Liver (tissue), 9 donors: ENCODE results near the gene DCC. TPM values are rescaled to one million over a fixed set of nuclear protein-coding genes. Genes with fewer than 3 reads are reported as not detected.

Experiments used
- DNase-seq: peaks from one replicate; pipeline ENCODE4 v3.0.0-alpha.2; 2017; ENCODE audit warnings: low spot score
- H3K27ac ChIP-seq, 2 donors: one replicate each; pipeline ENCODE4 v1.7.0; 2013; ENCODE audit warnings: inconsistent platforms in 2 of 2, low read length in 2 of 2, control low read depth in 1 of 2, low read depth in 1 of 2, mild to moderate bottlenecking in 1 of 2
- H3K27me3 ChIP-seq, 4 donors: one replicate each; pipeline versions ENCODE4 v1.6.1 to v1.7.0; 2013; ENCODE audit warnings: low read length in 3 of 4, inconsistent platforms in 1 of 4, mild to moderate bottlenecking in 1 of 4, moderate library complexity in 1 of 4; ENCODE audit not compliant: control insufficient read depth in 4 of 4, insufficient read depth in 4 of 4
- H3K36me3 ChIP-seq, 4 donors: one replicate each; pipeline versions ENCODE4 v1.6.1 to v1.7.0; 2013; ENCODE audit warnings: low read length in 3 of 4, mild to moderate bottlenecking in 3 of 4, low read depth in 1 of 4, moderate library complexity in 1 of 4; ENCODE audit not compliant: control insufficient read depth in 4 of 4, insufficient read depth in 3 of 4
- H3K4me1 ChIP-seq, 4 donors: one replicate each; pipeline versions ENCODE4 v1.6.1 to v1.7.0; 2013; ENCODE audit warnings: low read length in 3 of 4, mild to moderate bottlenecking in 3 of 4, moderate library complexity in 1 of 4; ENCODE audit not compliant: control insufficient read depth in 4 of 4, insufficient read depth in 4 of 4
- H3K4me3 ChIP-seq, 3 donors: one replicate each; pipeline versions ENCODE4 v1.6.1 to v1.7.0; 2013; ENCODE audit warnings: low read length in 3 of 3, control low read depth in 1 of 3, low read depth in 1 of 3, mild to moderate bottlenecking in 1 of 3
- H3K9ac ChIP-seq, 2 donors: one replicate each; pipeline ENCODE4 v1.7.0; 2013; ENCODE audit warnings: low read length in 2 of 2, mild to moderate bottlenecking in 2 of 2, moderate library complexity in 2 of 2, control low read depth in 1 of 2, low read depth in 1 of 2
- H3K9me3 ChIP-seq, 4 donors: one replicate each; pipeline versions ENCODE4 v1.6.1 to v1.7.0; 2013; ENCODE audit warnings: low read length in 3 of 4; ENCODE audit not compliant: control insufficient read depth in 4 of 4
- ATF3 ChIP-seq: IDR thresholded peaks from 2 replicates; pipeline ENCODE4 v1.6.1; 2016; ENCODE audit warnings: antibody characterized with exemption
- CTCF ChIP-seq: fragments of 150-350 bp; IDR thresholded peaks from 2 replicates; pipeline ENCODE4 v1.5.1; 2017; ENCODE audit warnings: improper control_type of control experiment, low read depth, low read length; ENCODE audit not compliant: missing input control
- EGR1 ChIP-seq, 2 donors: IDR thresholded peaks; 2 replicates each; pipeline ENCODE4 v1.6.1; 2016 to 2018; ENCODE audit warnings: antibody characterized with exemption in 2 of 2, low read depth in 2 of 2
- FOXA1 ChIP-seq: IDR thresholded peaks from 2 replicates; pipeline ENCODE4 v1.6.1; 2016; ENCODE audit warnings: antibody characterized with exemption
- FOXA2 ChIP-seq: IDR thresholded peaks from 2 replicates; pipeline ENCODE4 v1.6.1; 2016; ENCODE audit warnings: antibody characterized with exemption
- GABPA ChIP-seq, 2 donors: IDR thresholded peaks in 1 of 2; conservative IDR thresholded peaks in 1 of 2; 2 replicates each; pipeline ENCODE4 v1.6.1; 2016; ENCODE audit warnings: antibody characterized with exemption in 2 of 2, mild to moderate bottlenecking in 1 of 2, moderate library complexity in 1 of 2
- HNF4A ChIP-seq, 2 donors: conservative IDR thresholded peaks; 2 replicates each; pipeline ENCODE4 v1.6.1; 2016; ENCODE audit warnings: antibody characterized with exemption in 2 of 2, mild to moderate bottlenecking in 2 of 2
- HNF4G ChIP-seq: IDR thresholded peaks from 2 replicates; pipeline ENCODE4 v1.6.1; 2016; ENCODE audit warnings: antibody characterized with exemption
- JUND ChIP-seq, 2 donors: IDR thresholded peaks; 2 replicates each; pipeline ENCODE4 v1.6.1; 2016; ENCODE audit warnings: antibody characterized with exemption in 2 of 2
- MAX ChIP-seq: IDR thresholded peaks from 2 replicates; pipeline ENCODE4 v1.6.1; 2016; ENCODE audit warnings: antibody characterized with exemption
- NR2F2 ChIP-seq: IDR thresholded peaks from 2 replicates; pipeline ENCODE4 v1.6.1; 2016; ENCODE audit warnings: antibody characterized with exemption
- RAD21 ChIP-seq, 2 donors: IDR thresholded peaks; 2 replicates each; pipeline ENCODE4 v1.6.1; 2016; ENCODE audit warnings: antibody characterized with exemption in 2 of 2, mild to moderate bottlenecking in 2 of 2
- REST ChIP-seq: IDR thresholded peaks from 2 replicates; pipeline ENCODE4 v1.6.1; 2016; ENCODE audit warnings: antibody characterized with exemption, mild to moderate bottlenecking
- RXRA ChIP-seq, 2 donors: IDR thresholded peaks; 2 replicates each; pipeline ENCODE4 v1.6.1; 2017 to 2018; ENCODE audit warnings: antibody characterized with exemption in 2 of 2, mild to moderate bottlenecking in 1 of 2
- SP1 ChIP-seq: IDR thresholded peaks from 2 replicates; pipeline ENCODE4 v1.6.1; 2018; ENCODE audit warnings: antibody characterized with exemption, mild to moderate bottlenecking
- TAF1 ChIP-seq: conservative IDR thresholded peaks from 2 replicates; pipeline ENCODE4 v1.6.1; 2016; ENCODE audit warnings: antibody characterized with exemption, mild to moderate bottlenecking
- YY1 ChIP-seq: IDR thresholded peaks from 2 replicates; pipeline ENCODE4 v1.6.1; 2016; ENCODE audit warnings: antibody characterized with exemption, mild to moderate bottlenecking
- ZBTB33 ChIP-seq: IDR thresholded peaks from 2 replicates; pipeline ENCODE4 v1.6.1; 2016; ENCODE audit warnings: antibody characterized with exemption
- WGBS: extraction: QIAGEN DNeasy Blood & Tissue Kit; methylation state at CpG from one replicate; pipeline ENCODE4 v1.1.7; 2013; 5-methylcytosine and 5-hydroxymethylcytosine counted together
- polyA plus RNA-seq, 2 donors: library from polyadenylated mRNA; stranded (reverse) in 1 of 2; unstranded in 1 of 2; fragments of 200-250 nt in 1 of 2; fragments of >200 nt in 1 of 2; fragmentation: Nextera tagmentation in 1 of 2; extraction: Ambion mirVana in 1 of 2; gene quantifications; one replicate each; pipeline versions ENCODE4 v1.2.1 to v1.2.3, GENCODE V29; 2013 to 2015
- total RNA-seq, 2 donors: library from RNA; depleted of rRNA; stranded (reverse); fragments of >200 nt; gene quantifications; one replicate each; pipeline ENCODE4 v1.2.3, GENCODE V29; 2014
- donor health status: healthy.
- donor health status: healthy.
- donor health status: healthy.
- donor health status: healthy.
- donor health status: healthy.

The DCC gene
- total and polyA plus RNA-seq, 4 donors, result under 0.01 to 0.03 TPM; not detected in 2

GRCh38 chr18:53165770-53166169 lies 825.8 kb downstream of the DCC start:
- H3K36me3 ChIP-seq, result no peaks in the 10 kb centered on the region
- H3K27ac ChIP-seq, result no peak overlapping the region
- H3K9ac ChIP-seq, result no peak overlapping the region
- H3K4me3 ChIP-seq, result no peak overlapping the region
- H3K4me1 ChIP-seq, result no peaks in the 10 kb centered on the region
- no peaks in the 10 kb centered on the region for H3K9me3 ChIP-seq
- WGBS, result 67% methylated on average over 1 of the region's 1 CpG
- DNase-seq, result no peak
- no peaks in the 10 kb centered on the region for H3K27me3 ChIP-seq
- TF ChIP-seq ZBTB33 (no peak), ATF3 (no peak), GABPA (IDR thresholded peaks at IDR 0.05 in 1 of 2, conservative IDR thresholded peaks at IDR 0.05 in 1 of 2) (no peak), TAF1 (no peak), JUND (IDR thresholded peaks at IDR 0.05) (no peak), HNF4A (conservative IDR thresholded peaks at IDR 0.05) (no peak), MAX (no peak), SP1 (no peak), CTCF (no peak), FOXA2 (no peak), HNF4G (no peak), NR2F2 (no peak), RAD21 (IDR thresholded peaks at IDR 0.05) (no peak), EGR1 (IDR thresholded peaks at IDR 0.05; ENCODE audit: low read depth in 2 of 2) (no peak), RXRA (IDR thresholded peaks at IDR 0.05) (no peak), FOXA1 (no peak)

GRCh38 chr18:53169346-53169745 lies 829.3 kb downstream of the DCC start:
- Histone ChIP-seq H3K27me3 (no peaks in the 10 kb centered on the region), H3K4me3 (no peak overlapping the region), H3K36me3 (no peaks in the 10 kb centered on the region), H3K27ac (no peak overlapping the region), H3K4me1 (no peaks in the 10 kb centered on the region), H3K9me3 (no peaks in the 10 kb centered on the region), H3K9ac (no peak overlapping the region)
- DNase-seq, result no peak
- 73% methylated on average over 5 of the region's 5 CpGs for WGBS
- no peak for TF ChIP-seq YY1
- TF ChIP-seq ATF3, result no peak
- TF ChIP-seq CTCF, result no peak
- no peak for TF ChIP-seq NR2F2
- TF ChIP-seq HNF4G, result no peak
- TF ChIP-seq JUND (IDR thresholded peaks at IDR 0.05), result no peak
- TF ChIP-seq ZBTB33, result no peak
- no peak for TF ChIP-seq HNF4A (conservative IDR thresholded peaks at IDR 0.05)
- no peak for TF ChIP-seq REST
- no peak for TF ChIP-seq EGR1 (IDR thresholded peaks at IDR 0.05; ENCODE audit: low read depth in 2 of 2)
- TF ChIP-seq MAX, result no peak
- no peak for TF ChIP-seq GABPA (IDR thresholded peaks at IDR 0.05 in 1 of 2, conservative IDR thresholded peaks at IDR 0.05 in 1 of 2)
- TF ChIP-seq RAD21 (IDR thresholded peaks at IDR 0.05), result no peak
- TF ChIP-seq FOXA1, result no peak
- TF ChIP-seq SP1, result no peak
- TF ChIP-seq TAF1, result no peak
- TF ChIP-seq RXRA (IDR thresholded peaks at IDR 0.05), result no peak
